GM18505 (cell line): Measurements from ENCODE around the gene ZFAND4.
"Not testable (repeated sequence)": the region's sequence is repeated elsewhere in the genome, so short reads cannot be mapped to it uniquely, and the experiment has no call there.

Experiments used
- ATAC-seq: cut with Tn5 transposase; IDR thresholded peaks from one replicate; pipeline ENCODE4 v1.9.1; 2021; ENCODE audit not compliant: unreplicated experiment
- POLR2A ChIP-seq: IDR thresholded peaks from 4 replicates; pipeline ENCODE4 v1.6.1; 2011; ENCODE audit warnings: borderline replicate concordance; ENCODE audit not compliant: insufficient read depth, insufficient read length; ENCODE audit errors: extremely low read depth

ZFAND4 gene

DNA sequence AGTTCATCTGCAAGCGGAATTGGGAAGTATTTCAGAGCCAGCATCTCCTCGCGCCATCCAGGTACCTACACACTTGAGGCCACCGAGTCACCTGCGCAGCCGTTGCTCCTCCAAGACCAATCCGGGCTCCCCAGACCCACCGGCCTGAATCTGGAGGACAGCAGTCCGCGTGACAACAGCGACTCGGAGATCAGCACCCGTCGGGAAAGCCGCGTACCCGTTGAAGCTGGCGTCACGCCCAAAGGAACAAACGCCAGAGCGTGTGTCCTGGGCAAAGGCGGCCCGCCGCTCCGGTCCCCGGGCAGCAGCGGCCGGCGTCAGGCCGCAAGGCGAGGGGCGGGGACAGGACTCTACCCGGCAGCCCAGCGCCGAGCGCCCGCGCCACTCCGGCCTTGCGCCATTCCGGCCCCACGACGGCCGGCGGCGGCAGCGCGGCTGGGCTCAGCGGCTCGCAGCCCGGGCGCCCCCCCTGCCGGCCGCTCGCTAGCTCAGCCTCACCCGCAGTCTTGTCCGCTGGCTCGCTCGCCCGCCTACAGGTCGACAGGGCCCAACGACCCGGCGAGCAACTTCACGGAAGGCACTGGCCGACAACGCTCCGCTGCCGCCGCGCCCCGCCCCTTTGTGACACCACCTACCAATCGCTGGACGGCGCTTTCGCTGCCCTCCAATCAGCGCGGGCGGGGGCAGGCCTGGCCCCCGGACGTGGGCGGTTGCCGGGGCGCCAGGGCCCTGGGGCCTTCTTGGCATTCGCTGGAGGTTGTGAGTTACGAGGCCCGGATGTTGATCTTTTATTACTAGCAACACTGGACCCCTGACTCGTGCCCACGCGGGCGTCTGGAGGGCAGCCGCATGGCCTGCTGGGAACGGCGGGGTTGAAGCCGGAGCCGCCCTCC, at the start of gene ZFAND4:
Gene ZFAND4 (minus strand): TSS at position 592 of the 893 bp plus-strand sequence. CDS start 9,047 bp downstream, outside the sequence.
- peak; percentile 96 for ATAC-seq
- TF ChIP-seq POLR2A = peak; percentile 76

DNA sequence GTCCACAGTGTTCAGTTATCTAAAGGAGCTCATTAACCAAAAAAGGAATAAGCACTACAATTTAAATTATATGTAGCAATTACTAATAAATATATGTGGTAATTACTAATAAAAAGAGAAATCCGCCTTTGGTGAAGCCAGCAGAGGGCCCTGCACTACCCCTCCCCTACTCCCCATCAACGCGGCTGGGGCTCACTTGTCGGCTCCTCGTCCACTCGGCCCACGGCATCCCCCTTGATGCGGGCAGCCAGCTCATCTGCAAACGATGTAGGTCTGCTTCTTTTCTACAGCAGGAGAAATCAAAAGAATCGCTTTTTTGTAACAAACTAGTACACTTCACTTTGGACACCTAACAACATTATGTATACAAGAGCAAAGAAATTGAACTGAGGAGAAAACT, 48.9 kb upstream of the ZFAND4 start:
- not testable (repeated sequence) for ATAC-seq

DNA sequence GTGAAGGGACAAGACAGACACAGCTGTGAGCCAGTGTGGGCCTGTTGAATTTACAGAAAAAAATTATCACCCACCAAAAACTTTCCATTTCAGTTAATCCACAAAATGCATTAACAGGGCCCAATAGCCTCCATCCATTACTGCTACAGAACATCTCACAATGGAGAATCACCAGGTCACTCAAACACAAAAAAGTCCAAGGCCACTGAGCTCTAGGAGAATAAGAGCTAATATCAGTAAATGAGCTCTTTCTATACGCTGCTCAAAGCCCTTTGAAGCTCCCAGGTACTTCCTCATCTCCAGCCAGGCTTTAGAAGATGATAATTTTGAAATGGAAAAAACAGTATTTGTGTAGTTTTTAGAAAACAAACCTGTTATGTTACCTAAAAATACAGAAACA, 45.1 kb upstream of the ZFAND4 start:
- ATAC-seq = not testable (repeated sequence)

DNA sequence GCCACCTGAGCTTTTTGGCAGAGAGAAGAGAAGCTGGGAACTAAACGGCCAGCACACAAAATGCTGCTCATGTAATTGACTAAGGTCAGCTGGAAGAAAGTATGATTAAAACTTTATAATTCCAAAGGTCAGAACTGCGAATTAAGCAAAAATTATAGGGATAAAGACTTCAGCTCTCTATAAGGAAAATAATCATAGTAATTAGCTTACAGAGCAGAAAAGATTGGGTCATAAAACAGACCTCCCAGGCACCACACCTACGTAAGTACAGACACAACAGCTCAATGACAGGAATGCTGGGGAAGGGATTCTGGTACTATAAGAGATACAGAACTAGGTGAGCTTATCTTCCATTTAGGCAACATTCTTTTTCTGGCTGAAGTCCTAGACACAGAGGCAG, 44.5 kb upstream of the ZFAND4 start:
- not testable (repeated sequence) for ATAC-seq

DNA sequence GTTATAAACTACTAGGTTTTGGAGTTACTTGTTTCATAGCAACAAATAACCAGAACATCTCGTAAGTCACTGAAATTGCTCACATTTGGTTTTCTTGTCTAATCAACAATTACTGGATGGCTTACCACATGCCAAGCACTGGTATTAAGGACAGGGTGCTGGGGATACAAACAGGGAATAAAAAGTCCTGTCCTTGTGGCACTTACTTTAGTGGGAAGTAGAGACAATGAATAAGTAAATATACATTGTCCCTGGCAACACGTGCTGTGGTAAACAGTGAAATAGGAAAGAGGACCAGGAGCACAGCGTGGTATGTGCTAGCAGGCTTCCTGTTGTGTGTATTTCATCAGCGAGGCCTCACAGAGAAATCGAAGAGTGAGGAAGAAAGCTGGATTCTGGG, 38.7 kb upstream of the ZFAND4 start:
- not testable (repeated sequence) for ATAC-seq

DNA sequence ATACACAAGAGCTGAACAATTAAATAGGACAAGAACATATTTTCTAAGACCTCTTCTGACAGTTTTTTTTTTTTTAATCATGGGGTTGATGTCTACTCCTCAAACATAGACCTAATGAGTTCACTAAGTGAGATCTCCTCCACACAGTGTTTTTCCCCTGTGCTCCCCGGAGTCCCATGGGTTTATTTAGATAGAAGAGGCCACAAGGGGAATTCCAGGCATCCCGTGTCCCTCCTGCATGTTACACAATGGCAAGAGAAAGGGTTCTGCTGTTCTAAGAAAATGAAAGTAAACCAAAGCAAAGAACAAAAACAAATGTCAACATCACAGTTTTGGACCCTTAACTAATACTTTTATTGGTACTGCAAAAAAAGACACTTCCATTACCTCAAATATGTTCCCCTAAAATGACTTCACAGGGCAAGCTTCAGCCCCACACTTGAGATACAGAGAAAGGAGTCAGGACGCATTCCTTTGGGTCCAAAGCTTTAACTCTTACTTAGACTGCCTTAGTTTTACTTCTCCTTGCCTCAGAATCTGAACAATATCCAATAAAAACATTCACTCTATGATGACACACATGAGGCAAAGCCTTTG, 37.7 kb upstream of the ZFAND4 start:
- ATAC-seq = not testable (repeated sequence)

DNA sequence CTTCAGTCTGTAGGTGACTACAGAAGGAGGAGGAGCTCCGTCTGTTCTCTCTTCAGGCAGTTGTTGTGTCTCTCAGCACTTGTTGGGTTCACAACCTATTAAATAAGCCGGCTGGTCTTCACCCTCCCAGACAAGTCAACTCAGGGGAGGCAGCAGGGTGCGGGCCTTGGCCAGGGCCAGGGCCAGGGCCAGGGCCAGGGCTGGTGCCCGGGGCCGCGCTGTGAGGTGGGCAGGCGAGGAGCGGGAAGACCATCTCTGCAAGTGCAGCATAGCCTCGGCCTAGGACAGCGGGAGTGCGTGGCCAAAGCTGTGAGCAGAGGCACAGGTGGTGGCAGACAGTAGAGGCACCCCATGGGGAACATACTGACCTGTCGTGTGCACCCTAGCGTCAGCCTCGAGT, 5.9 kb upstream of the ZFAND4 start:
- ATAC-seq = not testable (repeated sequence)

DNA sequence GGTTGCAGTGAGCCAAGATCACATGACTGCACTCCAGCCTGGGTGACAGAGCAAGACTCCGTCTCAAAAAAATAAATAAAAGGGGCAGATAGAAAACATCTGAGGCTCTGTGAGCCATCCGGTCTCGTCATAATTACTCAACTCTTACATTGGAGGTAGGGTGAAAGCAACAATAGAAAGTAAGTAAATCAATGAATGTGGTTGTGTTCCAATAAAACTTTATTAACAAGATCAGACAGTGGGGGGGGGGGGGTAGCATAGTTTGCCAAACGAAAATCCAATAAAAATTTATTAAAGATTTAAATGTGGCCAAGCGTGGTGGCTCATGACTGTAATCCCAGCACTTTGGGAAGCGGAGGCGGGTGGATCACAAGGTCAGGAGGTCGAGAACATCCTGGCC, 2.8 kb upstream of the ZFAND4 start:
- no peak for ATAC-seq
- no peak for TF ChIP-seq POLR2A

DNA sequence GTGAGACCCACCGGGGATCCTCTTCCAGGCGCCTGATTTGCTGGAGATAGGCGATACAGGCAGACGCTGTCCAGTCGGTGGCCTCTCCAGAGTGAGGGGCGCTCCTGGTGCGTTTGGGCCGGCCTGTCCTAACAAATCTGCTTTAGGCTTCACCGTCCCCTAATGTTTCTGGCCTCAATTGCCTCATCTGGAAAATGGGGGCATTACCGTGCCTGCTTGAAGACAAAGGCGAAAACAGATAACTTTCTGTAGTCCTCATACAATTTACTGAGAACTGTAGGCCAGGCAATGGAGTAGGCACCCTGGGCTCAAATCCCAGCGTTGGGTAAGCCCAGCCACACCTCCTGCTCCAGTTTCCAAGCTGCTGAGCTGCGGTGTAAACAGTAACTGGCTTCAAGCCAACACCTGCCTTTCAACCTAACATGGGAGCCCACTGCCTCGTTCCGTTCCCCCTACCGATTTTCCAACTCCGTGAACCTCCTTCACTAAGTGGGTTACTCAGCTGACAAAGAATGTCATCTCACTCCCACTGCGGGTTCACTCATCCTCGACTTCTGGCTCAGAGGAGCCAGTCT, 589 bp upstream of the ZFAND4 start:
- no peak for TF ChIP-seq POLR2A
- ATAC-seq = no peak

DNA sequence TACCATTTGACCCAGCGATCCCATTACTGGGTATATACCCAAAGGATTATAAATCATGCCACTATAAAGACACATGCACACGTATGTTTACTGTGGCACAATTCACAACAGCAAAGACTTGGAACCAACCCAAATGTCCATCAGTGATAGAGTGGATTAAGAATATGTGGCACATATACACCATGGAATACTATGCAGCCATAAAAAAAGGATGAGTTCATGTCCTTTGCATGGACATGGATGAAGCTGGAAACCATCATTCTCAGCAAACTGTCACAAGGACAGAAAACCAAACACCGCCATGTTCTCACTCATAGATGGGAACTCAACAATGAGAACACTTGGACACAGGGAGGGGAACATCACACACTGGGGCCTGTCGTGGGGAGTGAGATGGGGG, 1.3 kb downstream of the ZFAND4 start:
- not testable (repeated sequence) for ATAC-seq

DNA sequence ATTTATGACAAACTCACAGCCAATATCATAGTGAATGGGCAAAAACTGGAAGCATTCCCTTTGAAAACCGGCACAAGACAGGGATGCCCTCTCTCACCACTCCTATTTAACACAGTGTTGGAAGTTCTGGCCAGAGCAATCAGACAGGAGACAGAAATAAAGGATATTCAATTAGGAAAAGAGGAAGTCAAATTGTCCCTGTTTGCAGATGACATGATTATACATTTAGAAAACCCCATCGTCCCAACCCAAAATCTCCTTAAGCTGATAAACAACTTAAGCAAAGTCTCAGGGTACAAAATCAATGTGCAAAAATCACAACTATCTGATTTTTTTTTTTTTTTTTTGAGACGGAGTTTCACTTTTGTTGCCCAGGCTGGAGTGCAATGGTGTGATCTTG, 2.7 kb downstream of the ZFAND4 start:
- not testable (repeated sequence) for ATAC-seq

DNA sequence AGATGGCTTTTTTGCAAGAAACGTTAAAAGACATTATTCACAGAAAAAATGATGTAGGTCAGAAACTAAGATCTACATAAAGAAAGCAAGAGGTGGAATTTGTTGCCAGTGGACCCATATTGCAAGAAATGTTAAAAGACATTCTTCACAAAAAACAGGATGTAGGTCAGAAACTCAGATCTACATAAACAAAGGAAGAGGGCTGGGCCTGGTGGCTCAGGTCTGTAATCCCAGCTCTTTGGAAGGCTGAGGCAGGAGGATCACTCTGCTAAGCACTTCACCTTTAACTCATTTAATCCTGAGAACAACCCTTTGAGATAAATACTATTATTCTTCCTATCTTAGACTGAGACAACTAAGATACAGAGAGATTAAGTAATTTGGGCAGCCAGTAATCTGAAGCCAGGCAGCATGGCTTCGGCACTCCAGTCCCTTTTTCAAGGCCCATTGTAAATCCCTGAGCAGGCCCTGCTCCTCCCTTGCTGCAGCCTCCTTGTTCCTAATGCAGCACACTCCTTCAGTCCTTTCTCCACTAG, 11.6 kb downstream of the ZFAND4 start:
- no peak for ATAC-seq
- TF ChIP-seq POLR2A = no peak

DNA sequence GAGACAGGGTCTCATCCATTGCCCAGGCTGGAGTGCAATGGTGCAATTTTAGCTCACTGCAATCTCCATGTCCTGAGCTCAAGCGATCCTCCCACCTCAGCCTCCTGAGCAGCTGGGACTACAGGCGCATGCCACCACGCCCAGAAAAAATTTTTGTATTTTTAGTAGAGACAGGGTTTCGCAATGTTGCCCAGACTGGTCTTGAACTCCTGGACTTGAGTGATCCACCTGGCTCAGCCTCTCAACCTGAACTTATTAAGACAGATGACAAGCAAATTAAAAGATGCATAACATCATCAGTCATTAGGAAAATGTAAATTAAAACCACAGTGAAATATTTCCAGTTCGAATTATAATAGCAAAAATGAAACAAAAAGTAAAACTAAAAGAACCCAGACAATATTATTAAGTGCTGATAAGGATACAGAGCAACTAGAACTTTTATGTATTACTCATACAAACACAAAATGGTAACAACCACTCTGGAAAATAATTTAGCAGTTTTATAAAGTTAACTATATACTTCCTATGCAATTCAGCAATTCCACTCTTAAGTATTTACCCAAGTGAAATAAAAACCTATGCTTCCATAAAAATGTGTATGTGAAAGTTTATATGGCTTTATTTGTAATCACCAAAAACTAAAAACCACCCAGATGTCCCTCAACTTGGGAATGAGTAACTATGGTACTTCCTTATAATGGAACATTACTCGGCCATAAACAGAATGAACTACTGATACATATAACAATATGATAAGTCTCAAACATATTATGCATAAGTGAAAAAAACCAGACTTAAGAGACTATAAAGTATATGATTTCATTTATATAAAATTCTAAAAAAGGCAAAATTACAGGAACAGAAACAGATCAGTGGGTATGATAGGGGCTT, 15.3 kb downstream of the ZFAND4 start:
- no peak for TF ChIP-seq POLR2A
- ATAC-seq = no peak

DNA sequence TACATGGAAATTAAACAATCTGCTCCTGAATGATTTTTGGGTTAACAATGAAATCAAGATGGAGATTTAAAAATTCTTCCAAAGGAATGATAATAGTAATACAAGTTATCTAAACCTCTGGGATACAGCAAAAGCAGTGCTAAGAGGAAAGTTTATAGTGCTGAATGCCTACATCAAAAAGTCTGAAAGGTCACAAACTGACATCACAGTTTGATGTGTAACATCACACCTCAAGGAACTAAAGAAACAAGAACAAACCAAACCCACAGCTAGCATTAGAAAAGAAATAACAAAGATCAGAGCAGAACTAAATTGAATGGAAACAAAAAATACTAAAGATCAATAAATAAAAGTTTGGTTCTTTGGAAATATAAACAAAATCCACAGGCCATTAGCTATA, 17.4 kb downstream of the ZFAND4 start:
- TF ChIP-seq POLR2A = no peak
- ATAC-seq = no peak

DNA sequence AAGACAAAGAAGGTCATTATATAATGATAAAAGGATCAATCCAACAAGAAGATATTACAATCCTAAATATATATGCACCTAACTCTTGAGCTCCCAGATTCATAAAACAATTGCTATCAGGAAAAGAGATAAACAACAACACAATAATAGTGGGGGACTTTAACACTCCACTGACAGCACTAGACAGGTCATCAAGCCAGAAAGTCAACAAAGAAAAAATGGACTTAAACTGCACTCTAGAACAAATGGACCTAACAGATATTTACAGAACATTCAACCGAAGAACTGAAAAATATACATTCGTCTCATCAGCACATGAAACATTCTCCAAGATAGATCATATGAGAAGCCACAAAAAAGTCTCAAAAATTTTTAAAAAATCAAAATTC, 17.8 kb downstream of the ZFAND4 start:
- ATAC-seq = not testable (repeated sequence)
